ENCODE measurements around the gene B9D1. TPM values are rescaled to one million over a fixed set of nuclear protein-coding genes. Genes with fewer than 3 reads are reported as not detected.
A peak's percentile ranks its signal among the peaks of the same experiment; 100 is the strongest.

Gene B9D1
- total and polyA plus RNA-seq, 9 of the 15 experiments (the other 6 are each of a cell fraction or from before 2014, with no cell fraction given) = 8.9 to 28.0 (median 17.9) TPM

GRCh38 chr17:19344311-19345066 is 18.0 kb downstream of the B9D1 start:
- 83% methylated on average over 3 of the region's 40 CpGs for WGBS (ENCODE audit: insufficient coverage, low coverage, missing lambda C conversion rate)
- H2AFZ ChIP-seq (ENCODE audit: low read depth, low read length) = no peak overlapping the region
- no peak overlapping the region for H3K4me3 ChIP-seq
- H3K27me3 ChIP-seq (ENCODE audit: control insufficient read depth in 2 of 2, insufficient read depth in 2 of 2, low read length in 2 of 2) = no peaks in the 10 kb centered on the region
- no peak for DNase-seq (ENCODE audit: extremely low read depth in 1 of 4, low spot score in 3 of 4)
- no peak overlapping the region for H3K9ac ChIP-seq (ENCODE audit: insufficient read depth in 1 of 2, low read depth in 2 of 2, low read length in 2 of 2)
- TF ChIP-seq POLR2G (IDR thresholded peaks at IDR 0.05; ENCODE audit: low read depth, low read length) (peak; percentile 38), C11orf30 (IDR thresholded peaks at IDR 0.05; ENCODE audit: low read depth) (no peak)
- H3K9me1 ChIP-seq (ENCODE audit: control insufficient read depth, insufficient read depth, low read length) = no peaks in the 10 kb centered on the region
- H3K4me2 ChIP-seq (ENCODE audit: insufficient read depth, low read length) = no peak overlapping the region
- FAIRE-seq = no peak
- no peaks in the 10 kb centered on the region; the same call in 1 of the 2 replicates for H4K20me1 ChIP-seq (replicated peaks; ENCODE audit: control insufficient read depth, insufficient read depth, low read length)
- ATAC-seq = no peak
- H3K9me3 ChIP-seq (replicated peaks; ENCODE audit: control insufficient read depth, insufficient read depth, low read depth, low read length) = no peaks in the 10 kb centered on the region
- POLR2A ChIA-PET = no interaction called here
- H3K79me2 ChIP-seq (ENCODE audit: control insufficient read depth, insufficient read depth, low read length) = no peaks in the 10 kb centered on the region
- no TSS peak for BruUV-seq (replicated peaks)
- H3K4me1 ChIP-seq (replicated peaks in 1 of 2; ENCODE audit: control insufficient read depth in 2 of 2, insufficient read depth in 2 of 2, low read length in 2 of 2) = peaks cover 22 to 47% of the 10 kb centered on the region in 2 experiments
- no peak overlapping the region for H3K27ac ChIP-seq (ENCODE audit: extremely low read depth, low read depth, low read length)
- no peaks in the 10 kb centered on the region for H3K36me3 ChIP-seq (ENCODE audit: control insufficient read depth, insufficient read depth, low read length)
- CTCF ChIA-PET (ENCODE audit: low intra/inter-chr PET ratio) = interaction anchor here (0.6 kb wide), 1 partner anchor 123 kb away, joined by 3 read pairs; no protein-coding TSS in a partner anchor
- intact Hi-C loops (cut with micrococcal nuclease) (no loop called here), in situ Hi-C loops (cut with MboI) (no loop called here)

GRCh38 chr17:19343671-19344151 is 18.8 kb downstream of the B9D1 start:
- Histone ChIP-seq H3K4me2 (ENCODE audit: insufficient read depth, low read length) (no peak overlapping the region), H3K27ac (ENCODE audit: extremely low read depth, low read depth, low read length) (no peak overlapping the region), H3K36me3 (ENCODE audit: control insufficient read depth, insufficient read depth, low read length) (no peaks in the 10 kb centered on the region), H3K9me1 (ENCODE audit: control insufficient read depth, insufficient read depth, low read length) (no peaks in the 10 kb centered on the region), H3K27me3 (ENCODE audit: control insufficient read depth in 2 of 2, insufficient read depth in 2 of 2, low read length in 2 of 2) (no peaks in the 10 kb centered on the region), H2AFZ (ENCODE audit: low read depth, low read length) (no peak overlapping the region), H4K20me1 (replicated peaks; ENCODE audit: control insufficient read depth, insufficient read depth, low read length) (no peaks in the 10 kb centered on the region; the same call in 1 of the 2 replicates), H3K9ac (ENCODE audit: insufficient read depth in 1 of 2, low read depth in 2 of 2, low read length in 2 of 2) (no peak overlapping the region; a peak in 1 of 4 replicates), H3K79me2 (ENCODE audit: control insufficient read depth, insufficient read depth, low read length) (no peaks in the 10 kb centered on the region), H3K4me1 (replicated peaks in 1 of 2; ENCODE audit: control insufficient read depth in 2 of 2, insufficient read depth in 2 of 2, low read length in 2 of 2) (peaks cover 22 to 47% of the 10 kb centered on the region in 2 experiments), H3K4me3 (no peak overlapping the region), H3K9me3 (replicated peaks; ENCODE audit: control insufficient read depth, insufficient read depth, low read depth, low read length) (no peaks in the 10 kb centered on the region)
- no peak for TF ChIP-seq OTX1 (CRISPR knock-in tag; IDR thresholded peaks at IDR 0.05)
- no peak for TF ChIP-seq DMBX1 (CRISPR knock-in tag; IDR thresholded peaks at IDR 0.05; ENCODE audit: borderline replicate concordance)
- no peak for TF ChIP-seq CCNT2 (IDR thresholded peaks at IDR 0.05; ENCODE audit: borderline replicate concordance, extremely low read depth, insufficient read length, low read depth, low read length)
- no peak for TF ChIP-seq KLF6 (CRISPR knock-in tag; IDR thresholded peaks at IDR 0.05; ENCODE audit: borderline replicate concordance)
- no TSS peak for BruUV-seq (replicated peaks)
- no peak for DNase-seq (ENCODE audit: extremely low read depth in 1 of 4, low spot score in 3 of 4)
- ChIA-PET POLR2A (no interaction called here), CTCF (ENCODE audit: low intra/inter-chr PET ratio) (interaction anchor here (0.6 kb wide), 1 partner anchor 124 kb away, joined by 3 read pairs; no protein-coding TSS in a partner anchor)
- FAIRE-seq = no peak
- in situ Hi-C loops (cut with MboI) = no loop called here
- ATAC-seq = no peak
- WGBS (ENCODE audit: insufficient coverage, low coverage, missing lambda C conversion rate) = 85% methylated on average over 10 of the region's 13 CpGs
- intact Hi-C loops (cut with micrococcal nuclease) = no loop called here

All from K562 (cell line).